ENCODE data around the gene GNAZ.

The GNAZ gene

DNA sequence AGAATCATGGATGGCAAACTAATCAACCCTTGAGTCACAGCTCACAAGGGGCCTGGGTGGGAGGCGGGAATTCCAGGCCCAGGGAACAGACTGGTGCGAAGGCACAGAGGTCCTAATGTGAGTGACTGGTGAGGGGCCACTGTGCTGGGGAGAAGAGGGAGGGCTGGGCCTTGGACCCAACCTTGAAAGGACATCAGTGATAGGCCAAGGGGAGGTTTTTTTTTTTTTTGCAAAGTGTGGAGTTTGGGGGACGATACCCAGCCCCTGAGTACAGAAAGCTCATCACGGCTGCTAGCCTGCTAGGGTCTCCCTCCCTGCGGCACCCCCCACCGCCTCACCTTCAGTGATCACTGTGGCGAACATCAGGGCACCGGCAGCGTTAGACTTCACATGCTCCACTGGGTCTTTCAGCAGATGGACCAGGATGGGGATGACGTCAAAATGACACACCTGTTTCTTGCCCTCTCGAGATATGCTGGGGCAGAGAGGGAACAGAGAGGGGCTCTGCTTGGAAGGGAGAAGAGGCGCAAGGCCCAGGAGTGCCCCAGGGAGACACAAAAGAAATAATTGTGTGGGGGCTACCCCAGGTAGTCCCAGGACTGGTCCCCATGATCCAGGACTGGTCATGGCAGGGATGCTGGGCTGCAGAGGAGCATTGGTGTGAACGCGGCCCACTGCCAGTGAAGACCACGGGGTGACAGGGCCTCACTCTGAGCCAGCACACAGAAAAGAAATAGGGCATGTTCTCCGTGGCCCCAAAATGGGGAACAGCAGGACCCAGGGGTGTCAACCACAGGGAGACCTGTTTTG, 8.6 kb upstream of the GNAZ start:
- DNase-seq (ENCODE audit: extremely low read depth, low read depth), result no peak
- TF ChIP-seq CTCF (IDR thresholded peaks at IDR 0.05; ENCODE audit: low read depth, low read length, missing control alignments), result no peak
- no peak overlapping the region for H3K4me3 ChIP-seq (replicated peaks; ENCODE audit: low read depth, low read length)

- no peak overlapping the region for H3K4me3 ChIP-seq (replicated peaks; ENCODE audit: low read depth, low read length)
- DNase-seq (ENCODE audit: extremely low read depth, low read depth), result no peak
- TF ChIP-seq CTCF (IDR thresholded peaks at IDR 0.05; ENCODE audit: low read depth, low read length, missing control alignments), result no peak
Observed at GRCh38 chr22:23062616-23063538, 7.4 kb upstream of the GNAZ start.

DNA sequence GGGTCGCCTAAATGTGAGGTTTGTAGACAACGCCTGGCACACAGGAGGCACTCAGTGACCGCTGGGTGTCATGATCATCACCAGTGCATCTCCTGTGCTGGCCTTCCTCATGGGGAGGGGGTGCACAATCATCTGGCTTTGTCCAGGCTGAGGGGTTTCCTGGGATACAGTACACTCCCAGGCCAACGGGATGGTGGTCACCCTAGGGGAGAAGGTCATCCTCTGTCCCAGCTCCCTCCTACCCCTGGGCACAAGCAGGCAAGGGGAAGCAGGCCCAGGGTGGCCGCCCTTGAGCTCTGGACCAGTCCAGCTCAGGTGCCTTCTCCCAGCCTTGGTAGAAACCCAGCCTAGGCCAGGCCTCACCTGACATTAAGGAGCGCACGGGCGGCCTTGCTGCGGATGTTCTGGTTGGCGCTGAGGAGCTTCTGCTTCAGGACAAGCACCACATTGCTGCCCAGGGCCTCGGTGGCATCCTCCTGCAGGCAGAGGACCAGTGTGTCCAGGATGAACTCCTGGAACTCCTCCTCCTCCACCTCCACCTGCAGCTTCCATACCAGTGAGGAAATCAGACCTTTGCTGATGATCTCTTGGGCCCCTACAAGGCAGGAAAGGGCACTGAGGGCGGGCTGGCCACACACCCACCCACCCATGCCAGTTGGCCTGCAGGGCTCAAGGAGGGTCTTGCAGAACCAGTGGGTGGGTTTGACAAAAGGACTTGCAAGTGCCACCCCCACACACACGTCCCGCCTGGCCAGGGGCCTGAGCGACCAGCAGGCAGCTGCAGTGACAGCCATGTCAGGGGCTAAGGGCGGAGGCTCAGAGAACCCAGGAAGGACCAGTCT, 6.6 kb upstream of the GNAZ start:
- DNase-seq (ENCODE audit: extremely low read depth, low read depth), result no peak
- H3K4me3 ChIP-seq (replicated peaks; ENCODE audit: low read depth, low read length), result no peak overlapping the region
- TF ChIP-seq CTCF (IDR thresholded peaks at IDR 0.05; ENCODE audit: low read depth, low read length, missing control alignments), result no peak

GRCh38 chr22:23064381-23065068, 5.8 kb upstream of the GNAZ start:
- no peak for TF ChIP-seq CTCF (IDR thresholded peaks at IDR 0.05; ENCODE audit: low read depth, low read length, missing control alignments)
- H3K4me3 ChIP-seq (replicated peaks; ENCODE audit: low read depth, low read length), result no peak overlapping the region
- no peak for DNase-seq (ENCODE audit: extremely low read depth, low read depth)

DNA sequence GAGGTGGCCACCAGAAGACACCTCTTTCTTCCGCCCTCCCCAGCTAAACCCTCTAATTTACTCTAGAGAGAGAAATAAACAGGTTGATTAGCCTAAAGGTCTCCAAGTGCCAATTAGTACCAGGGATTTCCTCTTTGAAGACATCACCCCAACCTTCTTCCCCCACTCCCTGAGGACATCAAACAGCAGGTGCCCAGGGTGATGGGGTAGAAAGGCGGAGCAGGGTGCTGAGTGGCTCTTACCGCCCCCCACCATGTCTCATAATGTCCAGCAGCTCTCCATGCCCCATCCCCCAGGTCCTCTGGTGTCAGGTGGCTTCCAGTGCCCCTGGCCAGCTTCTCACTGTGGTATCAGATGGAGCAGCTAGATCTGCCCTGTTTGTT, 5.3 kb upstream of the GNAZ start:
- no peak for DNase-seq (ENCODE audit: extremely low read depth, low read depth)
- no peak for TF ChIP-seq CTCF (IDR thresholded peaks at IDR 0.05; ENCODE audit: low read depth, low read length, missing control alignments)
- H3K4me3 ChIP-seq (replicated peaks; ENCODE audit: low read depth, low read length), result no peak overlapping the region
